Hepatocyte (in vitro differentiated cells): Measurements from ENCODE around the gene OXSR1. TPM values are rescaled to one million over a fixed set of nuclear protein-coding genes. Genes with fewer than 3 reads are reported as not detected.

ENCODE experiments used
- DNase-seq: peaks from one replicate; pipeline ENCODE4 v3.0.0-alpha.2; 2016; ENCODE audit warnings: low spot score
- H2AFZ ChIP-seq: fragments of 200-600 bp; sonication (generic); 2 replicates; pipeline ENCODE4 v1.6.0; 2016; ENCODE audit warnings: antibody characterized with exemption, mild to moderate bottlenecking
- H3K27ac ChIP-seq: fragments of 200-600 bp; sonication (generic); 2 replicates; pipeline ENCODE4 v1.5.1; 2016; ENCODE audit warnings: mild to moderate bottlenecking
- H3K27me3 ChIP-seq: fragments of 200-600 bp; sonication (generic); 2 replicates; pipeline ENCODE4 v1.6.1; 2016
- H3K36me3 ChIP-seq: fragments of 200-600 bp; sonication (generic); replicated peaks from 2 replicates; pipeline ENCODE4 v1.5.1; 2016; ENCODE audit warnings: low read depth; ENCODE audit not compliant: insufficient read depth
- H3K4me1 ChIP-seq: fragments of 200-600 bp; sonication (generic); 2 replicates; pipeline ENCODE4 v1.5.1; 2016; ENCODE audit warnings: mild to moderate bottlenecking, moderate library complexity; ENCODE audit not compliant: insufficient read depth
- H3K4me2 ChIP-seq: fragments of 200-600 bp; sonication (generic); 2 replicates; pipeline ENCODE4 v1.6.0; 2016
- H3K4me3 ChIP-seq: fragments of 200-600 bp; sonication (generic); 2 replicates; pipeline ENCODE4 v1.5.1; 2016; ENCODE audit warnings: mild to moderate bottlenecking
- H3K79me2 ChIP-seq: fragments of 200-600 bp; sonication (generic); 2 replicates; pipeline ENCODE4 v1.6.0; 2017; ENCODE audit warnings: mild to moderate bottlenecking
- H3K9me2 ChIP-seq: fragments of 200-600 bp; sonication (generic); replicated peaks from 2 replicates; pipeline ENCODE4 v1.6.0; 2017; ENCODE audit warnings: mild to moderate bottlenecking; ENCODE audit not compliant: insufficient read depth
- H3K9me3 ChIP-seq: fragments of 200-600 bp; sonication (generic); 2 replicates; pipeline ENCODE4 v1.5.1; 2016; ENCODE audit warnings: low read depth, mild to moderate bottlenecking
- H4K20me1 ChIP-seq: fragments of 200-600 bp; sonication (generic); 2 replicates; pipeline ENCODE4 v1.6.0; 2016; ENCODE audit warnings: mild to moderate bottlenecking; ENCODE audit not compliant: insufficient read depth, poor library complexity, severe bottlenecking
- CTCF ChIP-seq: fragments of 200-600 bp; sonication (generic); IDR thresholded peaks from 2 replicates; pipeline ENCODE4 v1.5.1; 2016; ENCODE audit warnings: antibody characterized with exemption, mild to moderate bottlenecking; ENCODE audit not compliant: poor library complexity
- EZH2 ChIP-seq: fragments of 200-600 bp; sonication (generic); IDR thresholded peaks from 2 replicates; pipeline ENCODE4 v1.6.1; 2016; ENCODE audit warnings: antibody characterized with exemption, mild to moderate bottlenecking, borderline replicate concordance
- EZH2phosphoT487 ChIP-seq: fragments of 200-600 bp; sonication (generic); IDR thresholded peaks from one replicate; pipeline ENCODE4 v1.6.1; 2018; ENCODE audit warnings: antibody characterized with exemption, mild to moderate bottlenecking, low read depth, moderate library complexity; ENCODE audit not compliant: unreplicated experiment, severe bottlenecking
- WGBS: methylation state at CpG from one replicate; pipeline ENCODE4 v1.1.6; 2016; ENCODE audit warnings: low lambda C conversion rate; ENCODE audit errors: missing lambda C conversion rate; 5-methylcytosine and 5-hydroxymethylcytosine counted together
- polyA plus RNA-seq: library from polyadenylated mRNA; unstranded; fragments of >200 nt; fragmentation: Nextera tagmentation; extraction: Ambion mirVana; gene quantifications from 2 replicates; pipeline ENCODE4 v1.2.1, GENCODE V29; 2016
- total RNA-seq: library from RNA; depleted of rRNA; stranded (reverse); fragments of >200 nt; gene quantifications from 2 replicates; pipeline ENCODE4 v1.2.3, GENCODE V29; 2014

Gene OXSR1
- total and polyA plus RNA-seq, 2 experiments from 2014 or later: 15.7 to 30.7 TPM

DNA sequence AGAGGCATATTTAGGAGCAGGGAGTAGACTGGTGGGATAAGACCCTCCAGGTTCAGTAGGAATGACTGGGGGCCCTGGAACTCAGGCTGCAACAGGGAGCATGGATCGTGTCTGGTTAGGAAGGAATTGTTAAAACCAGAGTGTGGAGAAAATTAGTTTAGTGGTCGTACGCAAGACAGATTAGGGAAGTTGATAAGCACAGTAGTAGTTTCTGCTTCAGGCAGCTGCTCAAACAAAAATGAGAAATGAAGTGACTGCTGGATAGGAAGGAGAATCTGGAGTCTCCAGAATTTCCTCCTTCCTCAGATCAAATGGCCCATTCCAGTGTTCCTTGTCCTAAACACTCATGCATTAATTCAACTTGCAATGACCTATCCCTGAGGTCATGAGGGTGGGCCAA lies 15.6 kb upstream of the OXSR1 start:
- Histone ChIP-seq H2AFZ (no peak overlapping the region), H3K4me2 (no peak overlapping the region), H3K27ac (no peak overlapping the region), H3K4me1 (no peaks in the 10 kb centered on the region), H4K20me1 (no peaks in the 10 kb centered on the region), H3K27me3 (no peaks in the 10 kb centered on the region), H3K9me2 (no peaks in the 10 kb centered on the region), H3K4me3 (no peak overlapping the region), H3K9me3 (no peaks in the 10 kb centered on the region), H3K36me3 (no peaks in the 10 kb centered on the region), H3K79me2 (no peaks in the 10 kb centered on the region)
- no peak for DNase-seq
- no peak for TF ChIP-seq EZH2phosphoT487
- 48% methylated on average over 3 of the region's 3 CpGs for WGBS

DNA sequence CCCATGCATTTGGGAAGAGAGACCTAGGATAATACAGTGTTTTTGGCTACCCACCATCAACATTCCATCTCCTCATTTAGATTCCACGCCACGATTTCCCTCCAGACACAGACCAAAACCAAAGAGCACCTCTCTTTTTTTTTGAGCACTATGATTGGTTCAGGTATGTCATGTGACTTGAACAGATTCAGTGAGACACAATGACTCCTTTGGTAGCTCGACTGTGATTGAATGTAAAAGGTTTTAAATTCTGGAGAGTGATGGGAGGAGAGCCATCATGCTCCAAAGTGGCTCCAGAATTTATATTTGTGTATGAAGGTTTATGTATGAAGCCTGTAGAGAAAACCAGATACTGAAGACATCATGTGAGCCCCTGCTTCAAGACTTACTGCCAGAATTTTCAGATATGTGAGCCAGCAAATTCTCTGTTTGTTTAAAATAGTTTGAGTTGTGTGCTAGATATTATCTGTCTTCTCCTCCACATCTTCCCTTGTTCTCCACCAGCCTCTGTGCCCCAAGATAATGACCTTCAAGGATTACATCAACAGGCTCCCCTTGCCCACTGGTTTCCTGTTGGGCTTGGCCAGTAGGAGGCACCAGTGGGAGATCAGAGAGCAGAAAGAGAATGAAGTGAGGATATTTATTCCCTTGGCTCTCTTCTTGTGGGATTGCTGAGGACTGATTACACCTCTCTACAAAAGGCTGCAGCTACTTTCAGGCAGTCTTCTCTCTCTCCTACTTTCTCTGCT lies 14.4 kb upstream of the OXSR1 start:
- no peaks in the 10 kb centered on the region for H3K79me2 ChIP-seq
- DNase-seq: no peak
- no peak overlapping the region for H2AFZ ChIP-seq
- no peaks in the 10 kb centered on the region for H3K36me3 ChIP-seq
- TF ChIP-seq EZH2 (no peak), CTCF (peak; percentile 17)
- no peaks in the 10 kb centered on the region for H3K27me3 ChIP-seq
- H3K4me3 ChIP-seq: no peak overlapping the region
- no peaks in the 10 kb centered on the region for H3K9me3 ChIP-seq
- no peak overlapping the region for H3K4me2 ChIP-seq
- no peak overlapping the region for H3K27ac ChIP-seq
- 80% methylated on average over 3 of the region's 3 CpGs for WGBS
- no peaks in the 10 kb centered on the region for H3K4me1 ChIP-seq
- no peaks in the 10 kb centered on the region for H4K20me1 ChIP-seq
- H3K9me2 ChIP-seq: no peaks in the 10 kb centered on the region

DNA sequence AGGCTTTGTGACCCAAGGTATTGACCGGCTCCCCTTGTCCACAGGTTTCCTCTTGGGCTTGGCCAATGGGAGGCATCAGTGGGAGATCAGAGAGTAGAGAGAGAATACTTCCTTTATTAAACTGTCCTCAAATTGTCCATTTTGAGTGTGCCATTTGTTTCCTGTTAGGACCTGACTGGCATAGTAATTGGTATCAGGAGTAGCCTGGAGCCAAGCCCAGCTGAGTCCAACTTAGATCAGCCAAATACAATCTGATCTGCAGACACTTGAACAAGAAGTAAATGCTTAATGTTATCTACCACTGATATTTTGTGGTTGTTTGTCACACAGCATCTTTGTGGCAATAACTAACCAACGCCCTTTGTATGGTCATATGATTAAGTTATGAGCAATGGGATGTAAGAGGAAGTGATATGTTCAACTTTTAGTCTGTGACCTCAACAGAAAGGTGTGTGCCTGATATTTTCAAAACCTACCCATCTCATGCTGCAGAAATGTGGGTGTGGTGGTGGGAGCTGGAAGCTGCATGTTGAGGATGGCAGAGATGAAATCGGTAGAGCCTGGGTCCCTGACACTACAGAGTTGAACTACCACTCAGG lies 13.6 kb upstream of the OXSR1 start:
- DNase-seq: no peak
- peak overlapping the region; percentile 32 for H3K27ac ChIP-seq

More for the DNA sequence above, 13.6 kb upstream of the OXSR1 start:
- no peak overlapping the region for H3K4me3 ChIP-seq
- TF ChIP-seq EZH2phosphoT487 (no peak), CTCF (no peak), EZH2 (no peak)
- no peaks in the 10 kb centered on the region for H4K20me1 ChIP-seq
- no peaks in the 10 kb centered on the region for H3K4me1 ChIP-seq
- no peaks in the 10 kb centered on the region for H3K9me2 ChIP-seq
- H3K4me2 ChIP-seq: no peak overlapping the region
- H3K27me3 ChIP-seq: no peaks in the 10 kb centered on the region
- no peak overlapping the region for H2AFZ ChIP-seq
- H3K79me2 ChIP-seq: no peaks in the 10 kb centered on the region
- 98% methylated on average over 3 of the region's 3 CpGs for WGBS
- H3K9me3 ChIP-seq: no peaks in the 10 kb centered on the region
- H3K36me3 ChIP-seq: no peaks in the 10 kb centered on the region
